SK-N-SH (cell line): ENCODE data around the gene TERT. TPM values are rescaled to one million over a fixed set of nuclear protein-coding genes. Genes with fewer than 3 reads are reported as not detected.

Experiments used
- CTCF ChIA-PET: fragments of 300-600, 350-600 bp; formaldehyde crosslinking; extraction: SDS; loops from one replicate; lab custom pipeline; 2021; lab: Yijun Ruan, JAX
- POLR2A ChIA-PET: fragments of 350-600 bp; sonication (Branson Sonifier 250); formaldehyde crosslinking; extraction: SDS; loops from one replicate; lab custom pipeline; 2020; ENCODE audit warnings: antibody characterized with exemption, inconsistent platforms; lab: Yijun Ruan, JAX
- DNase-seq: peaks from one replicate; pipeline ENCODE4 v3.0.0; 2012
- H2AFZ ChIP-seq: fragments of 200-600 bp; sonication (generic); 2 replicates; pipeline ENCODE4 v1.8.1; 2016; ENCODE audit warnings: antibody characterized with exemption, mild to moderate bottlenecking, low read depth
- H3F3A ChIP-seq: fragments of 200-600 bp; sonication (generic); replicated peaks from 2 replicates; pipeline ENCODE3; 2016; ENCODE audit warnings: antibody characterized with exemption, mild to moderate bottlenecking; ENCODE audit not compliant: insufficient read depth
- H3K27ac ChIP-seq, 2 experiments: fragments of 200-500 bp in 1 of 2; fragments of 200-600 bp in 1 of 2; sonication (Bioruptor generic) in 1 of 2; sonication (generic), shearing (Covaris generic) in 1 of 2; 2 replicates each; pipeline versions ENCODE4 v1.5.1 to v1.6.1; 2014 to 2016; ENCODE audit warnings: low read depth in 2 of 2, inconsistent platforms in 1 of 2, low read length in 1 of 2, mild to moderate bottlenecking in 1 of 2, mixed read lengths in 1 of 2
- H3K27me3 ChIP-seq: fragments of 200-600 bp; sonication (generic), shearing (Covaris generic); 2 replicates; pipeline ENCODE4 v1.6.1; 2016; ENCODE audit warnings: mixed run types; ENCODE audit not compliant: insufficient read depth
- H3K36me3 ChIP-seq, 2 experiments: fragments of 200-500 bp in 1 of 2; fragments of 200-600 bp in 1 of 2; sonication (Bioruptor generic) in 1 of 2; sonication (generic) in 1 of 2; replicated peaks in 1 of 2; 2 replicates each; pipeline versions ENCODE3 to v1.5.1; 2014 to 2016; ENCODE audit warnings: low read length in 1 of 2, mild to moderate bottlenecking in 1 of 2; ENCODE audit not compliant: insufficient read depth in 2 of 2, control insufficient read depth in 1 of 2
- H3K4me1 ChIP-seq, 2 experiments: fragments of 200-500 bp in 1 of 2; fragments of 200-600 bp in 1 of 2; sonication (Bioruptor generic) in 1 of 2; sonication (generic), shearing (Covaris generic) in 1 of 2; 2 replicates each; pipeline versions ENCODE4 v1.5.1 to v1.6.1; 2014 to 2016; ENCODE audit warnings: low read depth in 1 of 2, low read length in 1 of 2, mixed run types in 1 of 2; ENCODE audit not compliant: insufficient read depth in 2 of 2, control insufficient read depth in 1 of 2
- H3K4me2 ChIP-seq: fragments of 200-600 bp; sonication (generic), shearing (Covaris generic); 2 replicates; pipeline ENCODE4 v1.6.1; 2017; ENCODE audit warnings: mixed run types
- H3K4me3 ChIP-seq, 2 experiments: fragments of 200-500 bp in 1 of 2; fragments of 200-600 bp in 1 of 2; sonication (Bioruptor generic) in 1 of 2; sonication (generic), shearing (Covaris generic) in 1 of 2; 2 replicates each; pipeline versions ENCODE4 v1.5.1 to v1.8.1; 2014 to 2016; ENCODE audit warnings: low read depth in 2 of 2, inconsistent platforms in 1 of 2, low read length in 1 of 2, mild to moderate bottlenecking in 1 of 2, mixed read lengths in 1 of 2, moderate library complexity in 1 of 2
- H3K79me2 ChIP-seq: fragments of 200-600 bp; sonication (generic); 2 replicates; pipeline ENCODE4 v1.8.1; 2017; ENCODE audit warnings: mild to moderate bottlenecking; ENCODE audit not compliant: insufficient read depth
- H3K9ac ChIP-seq: fragments of 200-600 bp; sonication (generic); 2 replicates; pipeline ENCODE4 v1.6.1; 2017; ENCODE audit warnings: mixed run types
- H3K9me2 ChIP-seq: fragments of 200-600 bp; sonication (generic); 2 replicates; pipeline ENCODE4 v1.6.1; 2017; ENCODE audit warnings: mixed run types
- H3K9me3 ChIP-seq: fragments of 200-600 bp; sonication (generic); 2 replicates; pipeline ENCODE4 v1.6.1; 2017; ENCODE audit warnings: mixed run types, mild to moderate bottlenecking, moderate library complexity
- H4K20me1 ChIP-seq: fragments of 200-600 bp; sonication (generic); 2 replicates; pipeline ENCODE4 v1.6.1; 2017; ENCODE audit warnings: mild to moderate bottlenecking, mixed run types; ENCODE audit not compliant: insufficient read depth
- CHD2 ChIP-seq: fragments of 150-350 bp; IDR thresholded peaks from 2 replicates; pipeline ENCODE4 v1.6.1; 2018; ENCODE audit warnings: low read length; ENCODE audit not compliant: partially characterized antibody
- FOXM1 ChIP-seq: IDR thresholded peaks from 2 replicates; pipeline ENCODE4 v1.4.0; 2012; ENCODE audit warnings: low read depth, mild to moderate bottlenecking
- GABPA ChIP-seq: IDR thresholded peaks from 2 replicates; pipeline ENCODE4 v1.4.0; 2012; ENCODE audit warnings: low read depth, mild to moderate bottlenecking
- GATA2 ChIP-seq: sonication (generic); formaldehyde crosslinking; IDR thresholded peaks from 2 replicates; pipeline ENCODE4 v1.5.0; 2020; ENCODE audit warnings: mild to moderate bottlenecking, missing genetic modification reagents
- NRF1 ChIP-seq: IDR thresholded peaks from 2 replicates; pipeline ENCODE4 v1.6.1; 2012; ENCODE audit warnings: low read depth, mild to moderate bottlenecking, low read length
- POLR2AphosphoS5 ChIP-seq: IDR thresholded peaks from 2 replicates; pipeline ENCODE4 v1.6.1; 2012; ENCODE audit warnings: low read depth, low read length
- RCOR1 ChIP-seq: fragments of 150-350 bp; IDR thresholded peaks from 2 replicates; pipeline ENCODE4 v1.6.1; 2017; ENCODE audit warnings: antibody characterized with exemption, low read length
- SMC3 ChIP-seq: IDR thresholded peaks from 2 replicates; pipeline ENCODE4 v1.6.1; 2012; ENCODE audit warnings: low read depth, low read length, improper control_type of control experiment
- TAF1 ChIP-seq: IDR thresholded peaks from 2 replicates; pipeline ENCODE4 v1.6.1; 2012; ENCODE audit warnings: low read depth, mild to moderate bottlenecking, low read length, moderate library complexity, borderline replicate concordance
- TCF12 ChIP-seq: IDR thresholded peaks from 2 replicates; pipeline ENCODE4 v1.4.0; 2012
- TEAD4 ChIP-seq: IDR thresholded peaks from 2 replicates; pipeline ENCODE4 v1.4.0; 2012; ENCODE audit warnings: mild to moderate bottlenecking, borderline replicate concordance; ENCODE audit not compliant: insufficient read depth
- WGBS: methylation state at CpG from one replicate; pipeline ENCODE4 v1.1.6; 2017; ENCODE audit warnings: low lambda C conversion rate; 5-methylcytosine and 5-hydroxymethylcytosine counted together
- polyA plus RNA-seq, 3 experiments: library from polyadenylated mRNA; depleted of rRNA; stranded (reverse); fragments of >200 nt; gene quantifications; 2 replicates each; pipeline ENCODE4 v1.2.3, GENCODE V29; 2012
- TF ChIP-seq, protein P1 (sequence below): fragments of 150-350 bp; IDR thresholded peaks from 2 replicates; pipeline ENCODE4 v1.6.1; 2017; ENCODE audit warnings: antibody characterized with exemption, low read length, low read depth, borderline replicate concordance
- TF ChIP-seq, protein P2 (sequence below): IDR thresholded peaks from 2 replicates; pipeline ENCODE4; 2012
- TF ChIP-seq, protein P3 (sequence below): IDR thresholded peaks from 2 replicates; pipeline ENCODE4 v1.6.1; 2012; ENCODE audit warnings: mild to moderate bottlenecking, low read depth, low read length, moderate library complexity

The TERT gene
- polyA plus RNA-seq, 1 of the 3 experiments (the other 2 are of a cell fraction): 2.4 TPM

DNA sequence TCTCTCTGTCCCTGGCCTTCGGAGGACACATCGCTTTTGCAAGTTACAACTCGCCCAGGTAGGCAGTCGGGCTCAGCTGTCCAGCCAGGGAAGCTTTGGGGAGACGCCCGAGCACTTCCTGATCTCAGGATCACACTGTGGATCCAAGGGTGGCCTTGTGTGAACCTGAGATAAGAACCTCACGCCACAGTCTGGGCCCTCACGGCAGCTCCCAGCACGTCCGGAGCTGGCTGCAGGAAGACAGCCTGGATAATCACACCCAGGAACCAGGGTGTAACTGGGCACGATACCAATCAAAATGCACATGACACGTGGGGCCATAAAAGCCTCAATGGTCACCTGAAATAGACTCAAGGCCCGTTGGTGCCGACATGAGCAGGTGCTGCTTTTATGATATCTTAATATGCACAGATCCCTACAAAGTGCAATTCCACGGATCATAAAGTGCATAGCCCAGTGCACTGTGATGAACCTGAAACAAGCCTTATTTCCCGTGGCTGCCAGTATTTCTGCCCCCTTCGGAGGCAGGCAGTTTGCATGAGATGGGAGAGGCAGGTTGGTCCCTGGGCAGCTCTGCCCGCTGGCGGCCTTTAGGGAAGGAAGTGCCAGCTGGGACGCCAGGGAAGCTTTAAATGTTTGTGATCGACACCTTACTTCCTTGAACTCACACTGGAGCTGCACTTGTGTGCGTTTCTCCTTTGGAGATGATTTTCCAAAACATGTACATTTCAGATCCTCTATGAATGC, 55.2 kb downstream of the TERT start:
- H2AFZ ChIP-seq: no peak overlapping the region
- 33% methylated on average over 20 of the region's 22 CpGs for WGBS
- H3K27ac ChIP-seq: no peak overlapping the region
- DNase-seq: no peak
- no peak overlapping the region for H3K4me3 ChIP-seq
- H3K4me2 ChIP-seq: no peak overlapping the region
- H3F3A ChIP-seq: no peaks in the 10 kb centered on the region
- no peaks in the 10 kb centered on the region for H3K79me2 ChIP-seq
- H3K36me3 ChIP-seq: no peaks in the 10 kb centered on the region
- no peaks in the 10 kb centered on the region for H3K9me2 ChIP-seq
- TF ChIP-seq GATA2 (no peak), TAF1 (no peak), RCOR1 (no peak), CHD2 (no peak), SMC3 (no peak), FOXM1 (no peak), NRF1 (no peak), TCF12 (no peak), POLR2AphosphoS5 (no peak), TEAD4 (no peak), GABPA (no peak)
- TF ChIP-seq, protein P1, sequence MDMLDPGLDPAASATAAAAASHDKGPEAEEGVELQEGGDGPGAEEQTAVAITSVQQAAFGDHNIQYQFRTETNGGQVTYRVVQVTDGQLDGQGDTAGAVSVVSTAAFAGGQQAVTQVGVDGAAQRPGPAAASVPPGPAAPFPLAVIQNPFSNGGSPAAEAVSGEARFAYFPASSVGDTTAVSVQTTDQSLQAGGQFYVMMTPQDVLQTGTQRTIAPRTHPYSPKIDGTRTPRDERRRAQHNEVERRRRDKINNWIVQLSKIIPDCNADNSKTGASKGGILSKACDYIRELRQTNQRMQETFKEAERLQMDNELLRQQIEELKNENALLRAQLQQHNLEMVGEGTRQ: no peak
- TF ChIP-seq, protein P2, sequence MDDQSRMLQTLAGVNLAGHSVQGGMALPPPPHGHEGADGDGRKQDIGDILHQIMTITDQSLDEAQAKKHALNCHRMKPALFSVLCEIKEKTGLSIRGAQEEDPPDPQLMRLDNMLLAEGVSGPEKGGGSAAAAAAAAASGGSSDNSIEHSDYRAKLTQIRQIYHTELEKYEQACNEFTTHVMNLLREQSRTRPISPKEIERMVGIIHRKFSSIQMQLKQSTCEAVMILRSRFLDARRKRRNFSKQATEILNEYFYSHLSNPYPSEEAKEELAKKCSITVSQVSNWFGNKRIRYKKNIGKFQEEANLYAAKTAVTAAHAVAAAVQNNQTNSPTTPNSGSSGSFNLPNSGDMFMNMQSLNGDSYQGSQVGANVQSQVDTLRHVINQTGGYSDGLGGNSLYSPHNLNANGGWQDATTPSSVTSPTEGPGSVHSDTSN: no peak
- TF ChIP-seq, protein P3, sequence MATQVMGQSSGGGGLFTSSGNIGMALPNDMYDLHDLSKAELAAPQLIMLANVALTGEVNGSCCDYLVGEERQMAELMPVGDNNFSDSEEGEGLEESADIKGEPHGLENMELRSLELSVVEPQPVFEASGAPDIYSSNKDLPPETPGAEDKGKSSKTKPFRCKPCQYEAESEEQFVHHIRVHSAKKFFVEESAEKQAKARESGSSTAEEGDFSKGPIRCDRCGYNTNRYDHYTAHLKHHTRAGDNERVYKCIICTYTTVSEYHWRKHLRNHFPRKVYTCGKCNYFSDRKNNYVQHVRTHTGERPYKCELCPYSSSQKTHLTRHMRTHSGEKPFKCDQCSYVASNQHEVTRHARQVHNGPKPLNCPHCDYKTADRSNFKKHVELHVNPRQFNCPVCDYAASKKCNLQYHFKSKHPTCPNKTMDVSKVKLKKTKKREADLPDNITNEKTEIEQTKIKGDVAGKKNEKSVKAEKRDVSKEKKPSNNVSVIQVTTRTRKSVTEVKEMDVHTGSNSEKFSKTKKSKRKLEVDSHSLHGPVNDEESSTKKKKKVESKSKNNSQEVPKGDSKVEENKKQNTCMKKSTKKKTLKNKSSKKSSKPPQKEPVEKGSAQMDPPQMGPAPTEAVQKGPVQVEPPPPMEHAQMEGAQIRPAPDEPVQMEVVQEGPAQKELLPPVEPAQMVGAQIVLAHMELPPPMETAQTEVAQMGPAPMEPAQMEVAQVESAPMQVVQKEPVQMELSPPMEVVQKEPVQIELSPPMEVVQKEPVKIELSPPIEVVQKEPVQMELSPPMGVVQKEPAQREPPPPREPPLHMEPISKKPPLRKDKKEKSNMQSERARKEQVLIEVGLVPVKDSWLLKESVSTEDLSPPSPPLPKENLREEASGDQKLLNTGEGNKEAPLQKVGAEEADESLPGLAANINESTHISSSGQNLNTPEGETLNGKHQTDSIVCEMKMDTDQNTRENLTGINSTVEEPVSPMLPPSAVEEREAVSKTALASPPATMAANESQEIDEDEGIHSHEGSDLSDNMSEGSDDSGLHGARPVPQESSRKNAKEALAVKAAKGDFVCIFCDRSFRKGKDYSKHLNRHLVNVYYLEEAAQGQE: no peak
- H3K9me3 ChIP-seq: no peaks in the 10 kb centered on the region; the same call in 1 of the 2 replicates
- no peak overlapping the region for H3K9ac ChIP-seq
- CTCF ChIA-PET: no interaction called here
- no peaks in the 10 kb centered on the region for H4K20me1 ChIP-seq
- POLR2A ChIA-PET: no interaction called here
- H3K27me3 ChIP-seq: peaks cover 8% of the 10 kb centered on the region
- H3K4me1 ChIP-seq: no peaks in the 10 kb centered on the region
